Upper lobe of left lung (tissue), 4 donors: Measurements from ENCODE around the gene CHCT1.

Experiments used
- CTCF ChIP-seq, 6 experiments: fragments of 450-650 bp in 4 of 6; fragments of 200-600 bp in 2 of 6; sonication (generic) in 2 of 6; IDR thresholded peaks; one replicate each; pipeline ENCODE4 v1.5.1; 2016 to 2019; ENCODE audit warnings: antibody characterized with exemption in 6 of 6
- POLR2AphosphoS5 ChIP-seq, 2 donors: sonication (generic); formaldehyde crosslinking; IDR thresholded peaks; one replicate each; pipeline ENCODE4 v1.5.1; 2017; ENCODE audit warnings: antibody characterized with exemption in 2 of 2

DNA sequence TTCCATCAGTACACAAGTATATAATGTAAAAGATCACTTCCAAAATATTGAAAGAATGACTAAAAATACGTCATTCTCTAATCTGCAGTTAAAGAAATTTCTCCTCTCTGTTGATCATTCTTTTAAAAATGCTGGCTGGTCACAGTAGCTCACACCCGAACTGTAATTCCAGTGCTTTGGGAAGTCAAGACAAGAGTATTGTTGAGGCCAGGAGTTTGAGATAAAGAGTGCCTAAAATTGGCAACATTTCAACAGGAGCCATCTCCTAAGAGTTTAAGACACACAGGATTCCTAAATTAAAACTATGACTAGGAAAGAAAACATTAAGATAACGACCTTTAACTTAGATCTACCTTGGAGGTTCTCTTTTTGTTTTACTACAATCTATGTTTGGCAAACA lies 25.9 kb upstream of the CHCT1 start:
- no peak for TF ChIP-seq CTCF (IDR thresholded peaks at IDR 0.05)
- no peak for TF ChIP-seq POLR2AphosphoS5 (IDR thresholded peaks at IDR 0.05)
